Central memory CD8-positive, alpha-beta T cell (primary cell): Measurements from ENCODE around the gene VIT.

Experiments used
- ATAC-seq: fragments of 150-1000 bp; cut with Tn5 transposase; replicated peaks from 2 replicates; pipeline ENCODE4 v1.10.0; 2022; ENCODE audit warnings: mild to moderate bottlenecking, moderate FRiP score, moderate number of reproducible peaks; ENCODE audit not compliant: poor library complexity, severe bottlenecking; ENCODE audit errors: extremely low read depth
- DNase-seq, 2 donors: peaks; one replicate each; pipeline ENCODE4 v3.0.0; 2021; ENCODE audit warnings: low spot score in 2 of 2
- H3K27ac Mint-ChIP-seq: one replicate; pipeline ENCODE4 v1.8.0; 2022; ENCODE audit warnings: low read depth, mild to moderate bottlenecking, moderate library complexity, mixed read lengths
- H3K27me3 Mint-ChIP-seq: one replicate; pipeline ENCODE4 v1.8.0; 2022; ENCODE audit warnings: mixed read lengths
- H3K36me3 Mint-ChIP-seq: one replicate; pipeline ENCODE4 v1.8.0; 2022; ENCODE audit warnings: mild to moderate bottlenecking, moderate library complexity, mixed read lengths; ENCODE audit not compliant: insufficient read depth
- H3K4me1 Mint-ChIP-seq: one replicate; pipeline ENCODE4 v1.8.0; 2022; ENCODE audit warnings: mixed read lengths
- H3K4me3 Mint-ChIP-seq: one replicate; pipeline ENCODE4 v1.8.0; 2022; ENCODE audit warnings: mild to moderate bottlenecking, moderate library complexity, mixed read lengths
- H3K9me3 Mint-ChIP-seq: one replicate; pipeline ENCODE4 v1.8.0; 2022; ENCODE audit warnings: mixed read lengths

The VIT gene

DNA sequence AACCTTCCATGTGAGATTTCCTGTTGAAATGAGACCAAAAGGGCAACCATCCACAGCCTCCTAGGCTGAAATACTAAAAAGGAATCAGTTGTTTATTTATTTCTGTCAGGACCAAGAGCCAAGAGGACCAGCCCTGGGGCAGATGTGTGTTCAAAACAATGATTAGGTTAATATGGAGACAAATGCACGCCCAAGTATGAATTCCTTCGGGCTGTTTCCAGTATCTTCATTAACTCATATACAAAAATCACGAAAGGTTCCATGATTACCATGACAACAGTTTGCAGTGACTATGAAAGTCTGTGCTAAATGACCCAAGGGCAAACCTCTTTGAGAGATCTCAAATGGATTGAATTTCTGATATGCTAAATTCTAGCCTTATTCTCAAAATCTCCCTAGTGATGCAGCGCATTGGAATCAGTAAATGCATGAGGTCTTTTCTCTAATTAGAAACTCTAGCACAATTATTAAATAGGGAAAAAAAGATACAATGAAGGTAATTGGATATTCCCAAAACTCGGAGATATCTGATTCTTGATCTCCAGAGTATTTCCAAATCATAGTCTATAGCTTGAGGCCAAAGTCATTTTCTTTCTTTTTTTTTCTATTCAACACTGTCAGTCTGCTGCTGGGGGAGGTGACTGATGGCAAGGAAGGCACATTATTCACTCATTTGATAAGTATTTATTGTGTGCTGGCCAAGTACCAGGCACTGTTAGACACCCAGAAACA, 35.6 kb downstream of the VIT start:
- H3K4me3 Mint-ChIP-seq = no peak overlapping the region
- ATAC-seq (no peak), DNase-seq (no peak)
- no peaks in the 10 kb centered on the region for H3K4me1 Mint-ChIP-seq
- H3K9me3 Mint-ChIP-seq = no peaks in the 10 kb centered on the region
- no peak overlapping the region for H3K27ac Mint-ChIP-seq
- peaks cover 34% of the 10 kb centered on the region for H3K27me3 Mint-ChIP-seq
- no peaks in the 10 kb centered on the region for H3K36me3 Mint-ChIP-seq

DNA sequence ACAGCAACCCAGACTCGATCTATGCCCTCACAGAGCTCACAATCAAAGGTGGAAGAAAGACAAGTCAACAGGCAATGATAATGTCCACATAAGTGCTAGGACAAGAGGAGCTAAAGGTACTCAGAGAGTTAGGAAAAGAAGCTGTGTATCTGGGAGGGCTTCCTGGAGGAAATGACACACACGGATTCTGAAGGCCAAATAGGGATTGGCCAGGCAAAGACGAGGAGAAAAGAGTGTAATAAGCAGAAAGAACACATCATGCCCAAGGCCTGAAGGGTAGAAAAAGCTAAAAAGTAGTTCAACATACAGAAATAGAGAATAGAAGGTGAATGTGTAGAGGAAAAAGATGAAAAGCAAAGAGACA, 36.1 kb downstream of the VIT start:
- DNase-seq (no peak), ATAC-seq (no peak)
- Mint-ChIP-seq H3K4me1 (no peaks in the 10 kb centered on the region), H3K9me3 (no peaks in the 10 kb centered on the region), H3K27me3 (peaks cover 34% of the 10 kb centered on the region), H3K36me3 (no peaks in the 10 kb centered on the region), H3K4me3 (no peak overlapping the region), H3K27ac (no peak overlapping the region)

DNA sequence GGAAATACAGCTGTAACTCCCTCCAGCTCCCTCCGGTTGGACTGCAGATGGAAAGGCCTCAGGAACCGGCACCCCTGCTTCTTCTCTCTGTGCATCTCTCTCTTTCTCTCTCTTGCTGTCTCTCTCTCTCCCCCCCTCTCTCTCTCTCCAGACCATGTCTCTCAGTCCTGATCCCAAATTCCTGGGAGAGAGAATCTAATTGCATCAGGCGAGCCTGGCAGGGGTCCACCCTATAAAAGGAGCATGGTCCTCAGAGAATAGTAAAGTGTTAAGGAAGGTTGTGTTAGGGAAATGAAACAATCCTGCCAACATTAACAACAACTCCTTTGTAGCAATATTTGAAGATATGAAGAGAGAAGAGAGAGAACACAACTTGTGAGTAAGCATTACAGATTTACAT, 36.7 kb downstream of the VIT start:
- Mint-ChIP-seq H3K4me3 (no peak overlapping the region), H3K9me3 (no peaks in the 10 kb centered on the region), H3K27me3 (peaks cover 34% of the 10 kb centered on the region), H3K36me3 (no peaks in the 10 kb centered on the region), H3K27ac (no peak overlapping the region), H3K4me1 (no peaks in the 10 kb centered on the region)
- ATAC-seq = no peak
- no peak for DNase-seq

DNA sequence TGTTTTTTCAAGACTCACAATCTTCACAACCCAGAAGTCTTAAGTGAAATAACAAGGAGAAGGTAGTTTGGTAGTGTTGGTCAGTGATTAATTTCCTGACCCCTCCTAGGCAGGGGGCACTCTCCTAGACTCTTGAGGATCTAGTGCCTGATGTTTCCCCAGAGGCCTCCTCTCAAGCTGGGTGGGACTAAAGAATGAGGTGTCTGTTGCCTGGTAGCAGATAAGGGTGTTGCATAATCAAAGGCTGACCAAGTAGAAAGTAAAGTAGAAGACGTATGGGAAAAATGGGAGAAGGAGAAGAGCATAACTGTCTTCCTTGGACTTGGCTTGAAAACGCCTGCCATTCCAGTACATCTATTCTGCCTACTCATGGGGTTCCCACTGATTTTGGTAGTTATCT, 37.8 kb downstream of the VIT start:
- no peaks in the 10 kb centered on the region for H3K4me1 Mint-ChIP-seq
- H3K9me3 Mint-ChIP-seq = no peaks in the 10 kb centered on the region
- H3K27me3 Mint-ChIP-seq = peaks cover 34% of the 10 kb centered on the region
- H3K27ac Mint-ChIP-seq = no peak overlapping the region
- no peaks in the 10 kb centered on the region for H3K36me3 Mint-ChIP-seq
- DNase-seq = no peak
- no peak for ATAC-seq
- no peak overlapping the region for H3K4me3 Mint-ChIP-seq

DNA sequence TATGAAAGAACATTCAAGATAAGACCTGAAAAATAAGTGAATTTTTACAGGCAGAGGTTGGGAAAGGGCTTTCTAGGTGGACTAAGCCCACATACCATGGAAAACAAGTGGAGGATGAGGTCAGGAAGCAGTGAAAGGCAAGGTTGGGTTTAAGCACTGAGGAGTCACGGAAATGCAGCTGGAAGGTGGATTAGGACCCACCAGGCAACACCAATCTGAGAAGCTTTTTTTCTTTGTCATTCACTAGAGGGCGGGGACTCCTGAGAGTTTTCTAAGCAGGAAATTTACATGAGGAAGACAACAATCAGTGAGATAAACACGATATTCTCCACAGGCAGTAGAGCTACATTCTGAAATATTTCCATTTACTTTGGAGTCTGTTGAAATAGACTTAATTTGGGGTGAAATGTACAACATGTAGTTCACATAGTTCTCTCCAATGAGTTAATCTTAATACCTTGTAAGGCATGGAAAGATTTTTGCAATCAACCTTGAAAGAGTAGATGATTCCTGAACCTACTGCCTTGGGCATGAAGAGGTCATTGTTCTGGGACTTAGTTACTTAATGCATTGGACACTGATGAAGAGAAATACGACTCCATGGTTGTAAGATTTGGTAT, 40.7 kb downstream of the VIT start:
- Mint-ChIP-seq H3K4me3 (no peak overlapping the region), H3K9me3 (no peaks in the 10 kb centered on the region), H3K27me3 (peaks cover 52% of the 10 kb centered on the region), H3K4me1 (no peaks in the 10 kb centered on the region), H3K36me3 (no peaks in the 10 kb centered on the region), H3K27ac (no peak overlapping the region)
- DNase-seq (no peak), ATAC-seq (no peak)

DNA sequence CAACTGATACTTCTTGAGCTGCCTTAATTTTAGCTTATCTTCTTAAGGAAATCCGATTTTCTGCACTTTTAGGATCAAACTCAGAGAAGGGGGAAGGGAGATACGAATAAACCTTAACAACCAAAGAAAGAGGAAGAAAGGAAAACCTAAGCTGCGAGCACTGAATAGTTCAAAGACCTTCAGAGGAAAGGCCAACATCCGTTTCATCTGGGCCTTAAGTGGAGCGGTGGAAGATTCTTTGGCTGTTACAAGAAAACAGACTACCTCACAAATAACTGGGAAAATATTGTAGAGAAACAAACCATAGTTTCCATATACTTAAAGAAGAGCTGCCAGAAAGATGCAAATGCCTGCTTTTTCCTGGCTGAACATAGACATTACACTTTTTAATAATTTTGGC, 43.6 kb downstream of the VIT start:
- Mint-ChIP-seq H3K4me3 (no peak overlapping the region), H3K27ac (no peak overlapping the region), H3K9me3 (no peaks in the 10 kb centered on the region), H3K36me3 (no peaks in the 10 kb centered on the region), H3K27me3 (peaks cover 56% of the 10 kb centered on the region), H3K4me1 (no peaks in the 10 kb centered on the region)
- DNase-seq (no peak), ATAC-seq (no peak)

DNA sequence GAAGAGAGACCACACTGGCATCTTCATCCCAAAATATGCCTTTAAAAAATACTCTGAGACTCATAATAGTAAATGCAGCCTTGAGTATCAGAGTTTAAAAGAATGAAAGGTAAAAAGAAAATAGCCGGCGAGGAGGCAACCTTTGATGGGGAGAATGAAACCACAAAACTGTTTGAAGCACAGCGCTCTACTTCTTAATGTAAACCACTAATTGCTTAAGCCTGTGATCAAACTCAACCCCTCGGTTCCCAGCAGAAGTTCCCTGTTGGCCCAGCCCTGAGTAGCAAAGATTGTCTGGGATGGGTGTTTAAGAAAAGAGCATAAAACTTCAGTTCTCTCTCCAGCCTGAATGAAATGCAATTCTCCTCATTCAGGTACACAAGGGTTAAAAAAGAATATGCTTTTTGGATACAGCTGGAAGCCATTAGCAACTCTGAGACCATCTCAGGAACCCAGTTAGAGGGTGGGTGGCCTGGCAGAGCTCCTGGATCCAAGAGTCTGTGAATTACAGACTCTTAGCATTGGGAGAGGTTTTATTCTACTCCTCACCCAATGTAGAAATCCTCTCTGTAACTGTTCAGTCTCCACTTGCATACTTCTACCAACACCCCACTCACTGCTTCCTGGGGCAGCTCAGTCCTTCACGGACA, 44.8 kb downstream of the VIT start:
- ATAC-seq = no peak
- peaks cover 68% of the 10 kb centered on the region for H3K27me3 Mint-ChIP-seq
- no peaks in the 10 kb centered on the region for H3K36me3 Mint-ChIP-seq
- H3K4me1 Mint-ChIP-seq = no peaks in the 10 kb centered on the region
- no peak overlapping the region for H3K27ac Mint-ChIP-seq
- no peaks in the 10 kb centered on the region for H3K9me3 Mint-ChIP-seq
- no peak overlapping the region for H3K4me3 Mint-ChIP-seq
- no peak for DNase-seq

DNA sequence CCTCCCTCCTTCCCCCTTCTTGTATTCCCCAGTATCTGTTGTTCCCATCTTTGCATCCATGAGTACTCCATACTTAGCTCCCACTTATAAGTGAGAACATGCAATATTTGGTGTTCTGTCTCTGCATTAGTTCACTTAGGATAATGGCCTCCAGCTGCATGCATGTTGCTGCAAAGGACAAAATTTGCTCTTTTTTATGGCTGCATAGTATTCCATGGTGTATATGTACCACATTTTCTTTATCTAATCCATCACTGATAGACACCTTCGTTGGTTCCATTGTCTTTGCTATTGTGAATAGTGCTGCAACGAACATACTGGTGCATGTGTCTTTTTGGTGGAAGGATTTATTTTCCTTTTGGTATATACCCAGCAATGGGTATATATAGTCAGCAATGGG, 47.4 kb downstream of the VIT start:
- DNase-seq (no peak), ATAC-seq (no peak)
- H3K27me3 Mint-ChIP-seq = peaks cover 94% of the 10 kb centered on the region
- H3K36me3 Mint-ChIP-seq = no peaks in the 10 kb centered on the region
- H3K4me3 Mint-ChIP-seq = no peak overlapping the region
- H3K4me1 Mint-ChIP-seq = no peaks in the 10 kb centered on the region
- H3K9me3 Mint-ChIP-seq = no peaks in the 10 kb centered on the region
- no peak overlapping the region for H3K27ac Mint-ChIP-seq

DNA sequence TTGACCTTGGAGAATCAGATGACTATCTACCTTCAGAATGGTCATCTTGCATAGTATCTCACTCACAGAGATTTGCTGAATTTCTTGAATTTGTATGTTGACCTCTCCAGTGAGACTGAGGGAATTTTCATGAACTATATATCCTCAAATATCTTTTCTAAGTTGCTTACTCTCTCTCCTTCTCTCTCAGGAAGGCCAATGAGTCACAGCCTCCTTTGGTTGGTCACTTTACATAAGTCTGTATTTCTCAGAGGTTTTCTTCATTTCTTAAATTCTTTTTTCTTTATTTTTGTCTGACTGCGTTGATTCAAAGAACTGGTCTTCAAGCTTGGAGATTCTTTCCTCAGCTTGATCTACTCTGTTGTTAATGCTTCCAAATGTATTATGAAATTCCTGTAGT, 51.7 kb downstream of the VIT start:
- no peak for ATAC-seq
- Mint-ChIP-seq H3K9me3 (no peaks in the 10 kb centered on the region), H3K4me1 (no peaks in the 10 kb centered on the region), H3K27ac (no peak overlapping the region), H3K4me3 (no peak overlapping the region), H3K27me3 (peaks cover 100% of the 10 kb centered on the region), H3K36me3 (no peaks in the 10 kb centered on the region)
- no peak for DNase-seq

DNA sequence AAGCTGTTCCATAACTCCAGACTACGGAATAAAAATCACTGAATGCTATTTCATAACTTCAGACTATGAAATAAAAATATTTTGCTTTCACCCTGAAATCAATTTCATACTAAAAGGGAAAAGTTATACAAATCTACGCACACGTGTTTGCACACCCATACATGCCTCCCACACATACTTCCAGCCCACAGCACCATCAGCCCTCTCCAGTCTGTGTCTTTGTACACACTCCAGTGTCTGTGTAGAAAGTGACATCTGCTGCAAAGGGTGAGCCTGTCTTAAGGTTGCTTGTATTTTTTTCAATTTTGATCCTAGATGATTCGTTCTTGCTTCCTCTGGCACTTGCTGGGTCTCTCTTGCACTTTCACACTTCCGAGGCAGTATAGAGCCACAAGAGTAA, 53.6 kb downstream of the VIT start:
- DNase-seq (no peak), ATAC-seq (no peak)
- H3K9me3 Mint-ChIP-seq = no peaks in the 10 kb centered on the region
- no peaks in the 10 kb centered on the region for H3K4me1 Mint-ChIP-seq
- H3K27me3 Mint-ChIP-seq = peaks cover 99% of the 10 kb centered on the region
- H3K27ac Mint-ChIP-seq = no peak overlapping the region
- H3K4me3 Mint-ChIP-seq = no peak overlapping the region
- H3K36me3 Mint-ChIP-seq = no peaks in the 10 kb centered on the region

DNA sequence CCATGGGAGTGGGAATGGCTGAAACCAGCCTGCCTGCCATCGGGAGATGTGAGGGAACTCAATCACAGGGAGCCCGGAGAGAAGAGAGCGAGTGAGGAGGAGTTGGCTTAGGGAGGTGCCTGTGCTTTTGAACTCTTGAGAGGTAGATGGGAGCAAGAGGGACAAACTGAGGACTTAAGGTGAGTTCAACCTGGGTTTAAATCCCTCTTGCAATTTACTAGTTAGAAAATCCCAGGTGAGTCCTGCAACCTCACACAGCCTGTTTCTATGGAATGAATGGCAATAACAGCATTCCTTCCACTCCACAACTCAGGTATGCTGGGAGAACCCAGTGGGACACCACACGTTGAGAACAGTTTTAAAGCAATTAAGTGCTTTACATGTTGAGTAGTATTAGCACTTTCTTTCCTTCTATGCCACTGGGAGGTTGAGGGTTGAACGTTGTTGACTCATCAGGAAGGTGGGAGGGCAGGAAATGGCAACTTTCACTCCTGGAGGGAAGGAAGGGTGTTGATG, 57.3 kb downstream of the VIT start:
- no peak overlapping the region for H3K27ac Mint-ChIP-seq
- no peak for DNase-seq
- no peaks in the 10 kb centered on the region for H3K36me3 Mint-ChIP-seq
- no peak for ATAC-seq
- H3K27me3 Mint-ChIP-seq = peaks cover 82% of the 10 kb centered on the region
- H3K4me3 Mint-ChIP-seq = no peak overlapping the region
- no peaks in the 10 kb centered on the region for H3K4me1 Mint-ChIP-seq
- H3K9me3 Mint-ChIP-seq = no peaks in the 10 kb centered on the region

DNA sequence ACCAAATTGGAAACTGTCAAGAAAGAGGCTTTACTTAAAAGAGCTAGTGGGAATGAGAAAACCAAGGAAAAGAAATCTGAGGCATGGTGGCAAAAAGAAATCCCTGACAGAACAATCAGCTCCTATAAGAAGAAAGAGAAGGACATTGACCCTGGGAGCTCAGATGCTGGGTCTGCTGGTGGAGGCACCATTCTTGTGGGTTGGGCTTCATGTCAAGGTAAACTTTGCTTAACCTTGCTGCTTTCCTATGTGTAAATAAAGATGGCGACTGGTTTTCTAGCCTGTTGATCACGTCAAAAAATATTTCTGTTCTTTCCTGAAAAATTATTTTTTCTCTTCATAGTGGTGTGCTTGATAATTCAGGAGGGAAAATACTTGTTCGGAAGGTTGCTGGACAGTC, 58.1 kb downstream of the VIT start:
- H3K9me3 Mint-ChIP-seq = no peaks in the 10 kb centered on the region
- no peak overlapping the region for H3K27ac Mint-ChIP-seq
- H3K4me3 Mint-ChIP-seq = no peak overlapping the region
- no peaks in the 10 kb centered on the region for H3K36me3 Mint-ChIP-seq
- no peak for DNase-seq
- H3K4me1 Mint-ChIP-seq = no peaks in the 10 kb centered on the region
- no peak for ATAC-seq
- peaks cover 76% of the 10 kb centered on the region for H3K27me3 Mint-ChIP-seq

DNA sequence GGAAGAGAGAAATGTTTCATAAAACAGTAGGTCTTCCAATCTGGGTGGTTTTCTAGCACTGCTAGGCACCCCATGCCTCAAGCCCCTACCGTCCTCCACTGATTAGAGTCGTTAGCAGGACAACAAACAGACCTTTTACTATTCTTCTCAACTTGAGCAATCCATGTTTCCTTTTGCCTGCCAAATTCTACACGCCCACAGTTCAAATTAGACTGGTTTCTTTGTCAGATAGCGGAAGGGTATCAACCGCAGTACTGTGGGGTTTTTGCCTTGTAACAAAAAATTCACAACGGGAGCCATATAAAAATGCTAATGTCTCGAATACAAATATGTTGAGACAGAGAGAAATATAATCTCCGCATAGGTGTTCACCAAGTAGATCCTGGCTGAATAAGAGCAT, 59.9 kb downstream of the VIT start:
- Mint-ChIP-seq H3K27me3 (peaks cover 73% of the 10 kb centered on the region), H3K4me1 (no peaks in the 10 kb centered on the region), H3K27ac (no peak overlapping the region), H3K36me3 (no peaks in the 10 kb centered on the region), H3K4me3 (no peak overlapping the region), H3K9me3 (no peaks in the 10 kb centered on the region)
- no peak for ATAC-seq
- DNase-seq = no peak
